ENCODE results near the gene CBFA2T3.

CBFA2T3 gene

GRCh38 chr16:88856828-88857727 is 119.9 kb downstream of the CBFA2T3 start, which contains the start of the genes GALNS and TRAPPC2L:
TSS of gene GALNS (minus strand) at chr16:88856947. CDS start at chr16:88856877, 70 bp downstream.
TSS of gene TRAPPC2L (plus strand) at chr16:88857127. CDS start at chr16:88857151, 24 bp downstream.
- peak; percentile 94 for DNase-seq (ENCODE audit: low read depth)

GRCh38 chr16:88856122-88856827 is 120.7 kb downstream of the CBFA2T3 start:
- peak; percentile 8 for DNase-seq (ENCODE audit: low read depth)

GRCh38 chr16:88855736-88856121 is 121.3 kb downstream of the CBFA2T3 start:
- DNase-seq (ENCODE audit: low read depth): no peak

GRCh38 chr16:88855176-88855575 is 121.8 kb downstream of the CBFA2T3 start:
- no peak for DNase-seq (ENCODE audit: low read depth)

GRCh38 chr16:88854306-88855111 is 122.5 kb downstream of the CBFA2T3 start:
- no peak for DNase-seq (ENCODE audit: low read depth)

- no peak for DNase-seq (ENCODE audit: low read depth)
Observed at GRCh38 chr16:88853325-88853941, 123.6 kb downstream of the CBFA2T3 start.

- no peak for DNase-seq (ENCODE audit: low read depth)
Observed at GRCh38 chr16:88851616-88852015, 125.4 kb downstream of the CBFA2T3 start.

- no peak for DNase-seq (ENCODE audit: low read depth)
Observed at GRCh38 chr16:88850531-88851199, 126.3 kb downstream of the CBFA2T3 start.

GRCh38 chr16:88848557-88848956 is 128.4 kb downstream of the CBFA2T3 start:
- DNase-seq (ENCODE audit: low read depth): no peak

GRCh38 chr16:88847654-88848053 is 129.4 kb downstream of the CBFA2T3 start:
- no peak for DNase-seq (ENCODE audit: low read depth)

- DNase-seq (ENCODE audit: low read depth): no peak
Observed at GRCh38 chr16:88846088-88846487, 130.9 kb downstream of the CBFA2T3 start.

- DNase-seq (ENCODE audit: low read depth): no peak
Observed at GRCh38 chr16:88844419-88845036, 132.5 kb downstream of the CBFA2T3 start.

- no peak for DNase-seq (ENCODE audit: low read depth)
Observed at GRCh38 chr16:88843256-88843655, 133.8 kb downstream of the CBFA2T3 start.

- DNase-seq (ENCODE audit: low read depth): no peak
Observed at GRCh38 chr16:88842806-88843205, 134.2 kb downstream of the CBFA2T3 start.

- DNase-seq (ENCODE audit: low read depth): no peak
Observed at GRCh38 chr16:88842308-88842756, 134.7 kb downstream of the CBFA2T3 start.

GRCh38 chr16:88841521-88842307 is 135.3 kb downstream of the CBFA2T3 start:
- no peak for DNase-seq (ENCODE audit: low read depth)

GRCh38 chr16:88840600-88841215 is 136.3 kb downstream of the CBFA2T3 start:
- DNase-seq (ENCODE audit: low read depth): no peak

- DNase-seq (ENCODE audit: low read depth): no peak
Observed at GRCh38 chr16:88839745-88840599, 137.0 kb downstream of the CBFA2T3 start.

Measured in T-helper 22 cell (primary cell).